Upper lobe of right lung (tissue), 1 donor: ENCODE data around the gene NOD2. TPM values are rescaled to one million over a fixed set of nuclear protein-coding genes. Genes with fewer than 3 reads are reported as not detected.

Source experiments
- ATAC-seq: fragments of 200-7000 bp; cut with Tn5 transposase; one replicate; pipeline ENCODE4 v1.9.1; 2020; ENCODE audit warnings: mild to moderate bottlenecking, moderate library complexity
- DNase-seq: peaks from one replicate; pipeline ENCODE4 v3.0.0-alpha.2; 2020
- H3K27ac ChIP-seq: fragments of 200-600 bp; one replicate; pipeline ENCODE4 v1.8.0; 2022
- H3K27me3 ChIP-seq: fragments of 200-600 bp; one replicate; pipeline ENCODE4 v1.8.0; 2022; ENCODE audit warnings: mild to moderate bottlenecking
- H3K36me3 ChIP-seq: fragments of 200-600 bp; one replicate; pipeline ENCODE4 v1.8.0; 2022
- H3K4me1 ChIP-seq: fragments of 200-600 bp; one replicate; pipeline ENCODE4 v1.8.0; 2022
- H3K4me3 ChIP-seq: fragments of 200-600 bp; one replicate; pipeline ENCODE4 v1.8.0; 2022; ENCODE audit warnings: mild to moderate bottlenecking
- H3K9me3 ChIP-seq: fragments of 200-600 bp; one replicate; pipeline ENCODE4 v1.8.0; 2022
- intact Hi-C: fragments of 100-400 bp; cut with DNase I; formaldehyde crosslinking; loops from one replicate; pipeline ENCODE4 v1.11.0; 2022
- total RNA-seq: library from RNA; stranded (reverse); fragmentation: NEBNext Ultra II Directional; extraction: Animal tissue kit (Norgen Biotek cat#: 25700); gene quantifications from one replicate; pipeline ENCODE4 v1.2.1, GENCODE V29; 2021
- TF ChIP-seq, protein P1 (sequence below): fragments of 200-600 bp; IDR thresholded peaks from one replicate; pipeline ENCODE4 v1.8.0; 2022; ENCODE audit warnings: antibody characterized with exemption
- donor health status: DM: no; HTN: yes; CAD: no; lungs with severe emphysema.

The NOD2 gene
- total RNA-seq, 1 donor from 2014 or later, result 4.2 TPM

DNA sequence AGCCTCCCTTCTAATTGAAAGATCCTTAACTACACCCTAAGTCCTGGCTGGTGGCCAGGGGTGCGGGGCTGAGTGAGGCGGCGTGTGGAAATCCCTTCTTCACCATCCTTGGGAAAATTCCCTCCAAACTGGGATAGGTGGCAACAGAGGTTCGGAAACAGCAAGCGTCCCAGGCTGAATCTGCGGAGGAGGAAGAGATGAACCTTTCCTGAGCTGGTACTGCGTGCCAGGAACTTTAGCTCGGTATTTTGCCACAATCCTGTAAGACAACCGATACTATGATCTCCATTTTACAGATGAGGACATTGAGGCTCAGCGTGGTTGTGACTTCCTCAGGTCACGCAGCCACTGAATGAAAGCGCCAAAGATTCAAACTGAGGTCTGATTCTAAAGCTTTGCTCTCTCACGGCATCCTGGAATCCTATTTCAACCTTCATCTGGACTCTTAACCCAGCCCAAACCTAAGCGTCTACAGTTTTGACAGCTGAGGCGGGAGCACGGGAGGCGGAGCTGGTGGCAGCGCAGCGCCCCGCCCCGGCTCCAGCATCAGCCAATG, 47.9 kb downstream of the NOD2 start:
- no peak for ATAC-seq
- H3K9me3 ChIP-seq, result no peaks in the 10 kb centered on the region
- TF ChIP-seq, protein P1, sequence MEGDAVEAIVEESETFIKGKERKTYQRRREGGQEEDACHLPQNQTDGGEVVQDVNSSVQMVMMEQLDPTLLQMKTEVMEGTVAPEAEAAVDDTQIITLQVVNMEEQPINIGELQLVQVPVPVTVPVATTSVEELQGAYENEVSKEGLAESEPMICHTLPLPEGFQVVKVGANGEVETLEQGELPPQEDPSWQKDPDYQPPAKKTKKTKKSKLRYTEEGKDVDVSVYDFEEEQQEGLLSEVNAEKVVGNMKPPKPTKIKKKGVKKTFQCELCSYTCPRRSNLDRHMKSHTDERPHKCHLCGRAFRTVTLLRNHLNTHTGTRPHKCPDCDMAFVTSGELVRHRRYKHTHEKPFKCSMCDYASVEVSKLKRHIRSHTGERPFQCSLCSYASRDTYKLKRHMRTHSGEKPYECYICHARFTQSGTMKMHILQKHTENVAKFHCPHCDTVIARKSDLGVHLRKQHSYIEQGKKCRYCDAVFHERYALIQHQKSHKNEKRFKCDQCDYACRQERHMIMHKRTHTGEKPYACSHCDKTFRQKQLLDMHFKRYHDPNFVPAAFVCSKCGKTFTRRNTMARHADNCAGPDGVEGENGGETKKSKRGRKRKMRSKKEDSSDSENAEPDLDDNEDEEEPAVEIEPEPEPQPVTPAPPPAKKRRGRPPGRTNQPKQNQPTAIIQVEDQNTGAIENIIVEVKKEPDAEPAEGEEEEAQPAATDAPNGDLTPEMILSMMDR, result no peak
- DNase-seq, result peak; percentile 69
- H3K27me3 ChIP-seq, result no peaks in the 10 kb centered on the region
- H3K27ac ChIP-seq, result peak overlapping the region; percentile 80
- H3K4me1 ChIP-seq, result peaks cover 17% of the 10 kb centered on the region
- intact Hi-C loops, result no loop called here
- peak overlapping the region; percentile 85 for H3K4me3 ChIP-seq
- peaks cover 5% of the 10 kb centered on the region for H3K36me3 ChIP-seq

DNA sequence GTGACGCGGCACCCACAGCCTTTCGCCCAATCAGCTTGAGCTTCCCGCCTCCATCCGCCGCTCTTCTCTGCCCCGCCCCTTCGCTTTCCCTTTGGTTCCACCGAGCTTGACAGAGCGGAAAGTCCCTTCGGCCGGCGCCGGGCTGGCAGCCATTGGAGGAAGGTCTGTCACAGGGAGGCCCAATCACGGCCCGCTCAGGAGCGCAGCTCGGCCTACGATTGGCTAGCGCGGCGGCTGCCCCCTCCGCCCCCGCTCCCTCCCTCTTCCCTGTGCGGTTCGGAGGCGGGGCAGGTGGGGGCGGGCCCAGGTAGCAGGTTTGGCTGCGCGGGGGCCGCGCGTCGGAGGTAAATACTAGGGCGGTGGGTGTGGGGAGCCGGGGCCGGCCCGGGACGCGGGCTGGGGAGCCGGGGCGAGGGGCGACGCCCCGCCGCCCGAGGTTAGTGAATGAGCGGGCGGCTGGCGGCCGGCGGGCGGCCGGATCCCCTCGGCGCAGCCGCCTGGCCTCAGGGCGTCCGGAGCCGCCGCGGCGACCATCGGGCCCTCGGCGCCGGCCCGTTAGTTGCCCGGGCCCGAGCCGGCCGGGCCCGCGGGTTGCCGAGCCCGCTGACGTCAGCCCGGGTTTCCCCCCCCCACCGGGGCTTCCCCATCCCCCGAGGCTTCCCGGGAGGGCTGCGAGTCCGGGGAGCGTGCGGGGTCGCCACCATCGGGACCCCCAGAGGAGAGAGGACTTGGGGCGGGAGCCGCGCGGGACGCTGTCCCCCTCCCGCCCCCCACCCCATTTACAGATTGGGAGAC, 48.6 kb downstream of the NOD2 start, which contains the start of gene CYLD:
Gene CYLD, plus strand, starts transcription at position 306 of the 795 bp plus-strand sequence. CDS start 7,613 bp downstream, outside the sequence.
- Histone ChIP-seq H3K27me3 (no peaks in the 10 kb centered on the region), H3K36me3 (peaks cover 5% of the 10 kb centered on the region), H3K9me3 (no peaks in the 10 kb centered on the region), H3K4me1 (peaks cover 17% of the 10 kb centered on the region), H3K4me3 (peak within 1 kb of the TSS; percentile 85), H3K27ac (peak within 1 kb of the TSS; percentile 93)
- ATAC-seq (peak; percentile 98), DNase-seq (peak; percentile 100)
- intact Hi-C loops, result no loop called here
- TF ChIP-seq, protein P1, result no peak

DNA sequence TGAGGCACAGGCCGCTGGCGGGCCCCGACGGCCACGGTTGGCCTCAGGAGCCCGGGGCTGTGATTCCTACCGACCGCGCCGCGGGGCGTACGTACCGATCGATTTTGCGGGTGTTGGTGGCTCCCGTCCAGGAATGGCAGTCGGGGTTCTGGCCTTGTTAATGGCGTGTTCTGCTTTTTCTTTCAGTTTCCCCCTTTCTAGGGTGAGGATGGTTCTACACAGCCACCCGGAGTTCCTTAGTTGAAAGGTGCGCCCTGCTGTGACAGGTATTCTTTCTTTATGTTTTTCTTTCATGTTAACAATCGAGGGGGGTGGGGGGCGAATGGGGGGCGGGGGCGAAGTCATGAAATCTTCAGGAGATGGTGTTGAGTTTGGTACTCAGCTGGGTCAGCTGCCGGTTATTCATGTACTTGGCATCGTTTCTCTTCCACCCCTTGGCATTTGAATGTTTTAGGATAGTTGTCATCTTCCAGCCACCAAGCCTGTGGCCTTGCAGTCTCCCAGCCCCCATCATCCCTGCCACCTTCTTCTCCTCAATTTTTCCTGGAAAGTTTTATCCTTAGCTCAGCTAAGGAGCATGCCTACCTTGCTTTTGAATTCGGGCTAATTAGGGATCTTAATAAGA, 49.3 kb downstream of the NOD2 start:
- DNase-seq, result peak; percentile 72
- intact Hi-C loops, result no loop called here
- TF ChIP-seq, protein P1, result no peak

DNA sequence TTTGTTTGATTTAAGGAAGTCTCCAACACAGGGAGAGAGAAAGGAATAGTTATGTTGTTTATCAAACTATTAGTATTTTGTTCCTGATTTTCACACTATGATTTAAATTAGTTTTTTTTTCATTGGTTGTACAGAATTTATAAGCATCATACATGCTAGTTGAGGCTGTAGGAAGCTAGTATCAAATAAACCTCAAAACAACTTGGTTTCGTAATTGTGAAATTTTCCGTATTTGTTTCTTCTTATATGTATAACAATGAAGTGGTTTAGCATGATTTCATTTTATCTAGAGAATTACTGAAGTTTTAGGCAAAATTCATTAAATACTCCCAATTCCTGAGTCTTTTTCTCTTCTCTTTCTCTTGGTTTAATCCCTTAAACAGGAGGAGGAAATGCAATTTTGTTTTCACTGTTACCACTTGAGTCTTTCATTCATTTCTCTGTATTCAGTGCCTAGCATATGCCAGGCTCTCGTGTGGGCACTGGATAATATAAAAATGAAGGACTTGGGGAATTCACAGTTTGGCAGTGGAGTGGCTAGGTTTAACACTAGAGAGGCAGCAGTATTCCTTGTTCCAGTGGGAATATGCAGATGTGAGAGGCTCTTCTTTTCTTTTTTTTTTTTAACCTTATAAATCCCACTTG, 50.3 kb downstream of the NOD2 start:
- Histone ChIP-seq H3K36me3 (peaks cover 5% of the 10 kb centered on the region), H3K27me3 (no peaks in the 10 kb centered on the region), H3K27ac (no peak overlapping the region), H3K4me3 (peak overlapping the region; percentile 85), H3K9me3 (no peaks in the 10 kb centered on the region), H3K4me1 (peaks cover 17% of the 10 kb centered on the region)
- ATAC-seq, result no peak
- TF ChIP-seq, protein P1, result no peak
- intact Hi-C loops, result no loop called here
- no peak for DNase-seq

More for the DNA sequence above, 49.3 kb downstream of the NOD2 start:
- no peaks in the 10 kb centered on the region for H3K9me3 ChIP-seq
- ATAC-seq, result no peak
- no peaks in the 10 kb centered on the region for H3K27me3 ChIP-seq
- H3K4me1 ChIP-seq, result peaks cover 17% of the 10 kb centered on the region
- H3K27ac ChIP-seq, result peak overlapping the region; percentile 93
- H3K4me3 ChIP-seq, result peak overlapping the region; percentile 85
- peaks cover 5% of the 10 kb centered on the region for H3K36me3 ChIP-seq

DNA sequence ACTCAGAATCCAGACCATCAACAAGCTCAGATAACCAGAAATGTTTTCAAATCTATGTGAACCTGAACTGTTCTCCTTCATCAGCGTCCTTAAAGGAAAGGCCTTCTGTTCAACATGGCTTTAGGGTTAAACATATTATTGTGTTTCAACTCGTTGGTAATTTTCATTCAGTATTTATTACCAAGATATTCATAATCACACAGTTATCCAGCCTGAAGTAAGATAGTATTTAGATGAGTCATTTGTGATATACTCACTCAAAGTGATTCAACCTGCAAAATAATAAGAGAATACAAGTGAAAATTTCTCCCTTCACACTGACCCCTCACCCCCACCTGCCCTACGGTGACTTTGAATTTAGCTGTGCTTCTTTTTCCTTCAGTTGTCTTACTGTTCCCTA, 51.5 kb downstream of the NOD2 start:
- Histone ChIP-seq H3K9me3 (no peaks in the 10 kb centered on the region), H3K4me1 (peaks cover 17% of the 10 kb centered on the region), H3K36me3 (peaks cover 8% of the 10 kb centered on the region), H3K27me3 (no peaks in the 10 kb centered on the region), H3K4me3 (no peak overlapping the region), H3K27ac (no peak overlapping the region)
- DNase-seq (no peak), ATAC-seq (no peak)
- TF ChIP-seq, protein P1, result no peak
- intact Hi-C loops, result no loop called here
